ENCODE data around the gene C12orf76. TPM values are rescaled to one million over a fixed set of nuclear protein-coding genes. Genes with fewer than 3 reads are reported as not detected.
A peak's percentile ranks its signal among the peaks of the same experiment; 100 is the strongest.

Gene C12orf76
- total and polyA plus RNA-seq, 2 of the 13 experiments (the other 11 are each of a cell fraction or from before 2014, with no cell fraction given) = 15.8 to 38.4 TPM

DNA sequence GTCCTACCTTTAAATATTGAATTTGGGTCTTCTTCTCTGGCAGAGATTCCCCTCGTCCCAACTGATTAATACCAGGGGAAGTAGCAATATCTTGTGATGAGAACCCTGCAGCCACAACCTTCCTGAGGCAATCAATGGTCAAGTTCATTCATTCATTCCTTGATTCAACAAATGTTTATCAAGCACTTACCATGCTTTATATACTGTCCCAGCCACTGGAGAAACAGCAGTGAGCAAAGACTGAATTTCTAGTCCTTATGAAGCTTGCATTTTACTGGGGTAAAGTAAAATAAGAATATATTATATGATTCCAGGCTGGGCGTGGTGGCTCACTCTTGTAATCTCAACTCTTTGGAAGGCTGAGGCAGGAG lies 51.9 kb downstream of the C12orf76 start (continued):
- TF ChIP-seq ZBTB49 (CRISPR knock-in tag; IDR thresholded peaks at IDR 0.05; ENCODE audit: borderline replicate concordance) = no peak
- no peak for TF ChIP-seq GTF3A (CRISPR knock-in tag; conservative IDR thresholded peaks at IDR 0.05)
- TF ChIP-seq FOXJ3 (CRISPR knock-in tag; IDR thresholded peaks at IDR 0.05; ENCODE audit: borderline replicate concordance) = no peak
- TF ChIP-seq, protein P1, sequence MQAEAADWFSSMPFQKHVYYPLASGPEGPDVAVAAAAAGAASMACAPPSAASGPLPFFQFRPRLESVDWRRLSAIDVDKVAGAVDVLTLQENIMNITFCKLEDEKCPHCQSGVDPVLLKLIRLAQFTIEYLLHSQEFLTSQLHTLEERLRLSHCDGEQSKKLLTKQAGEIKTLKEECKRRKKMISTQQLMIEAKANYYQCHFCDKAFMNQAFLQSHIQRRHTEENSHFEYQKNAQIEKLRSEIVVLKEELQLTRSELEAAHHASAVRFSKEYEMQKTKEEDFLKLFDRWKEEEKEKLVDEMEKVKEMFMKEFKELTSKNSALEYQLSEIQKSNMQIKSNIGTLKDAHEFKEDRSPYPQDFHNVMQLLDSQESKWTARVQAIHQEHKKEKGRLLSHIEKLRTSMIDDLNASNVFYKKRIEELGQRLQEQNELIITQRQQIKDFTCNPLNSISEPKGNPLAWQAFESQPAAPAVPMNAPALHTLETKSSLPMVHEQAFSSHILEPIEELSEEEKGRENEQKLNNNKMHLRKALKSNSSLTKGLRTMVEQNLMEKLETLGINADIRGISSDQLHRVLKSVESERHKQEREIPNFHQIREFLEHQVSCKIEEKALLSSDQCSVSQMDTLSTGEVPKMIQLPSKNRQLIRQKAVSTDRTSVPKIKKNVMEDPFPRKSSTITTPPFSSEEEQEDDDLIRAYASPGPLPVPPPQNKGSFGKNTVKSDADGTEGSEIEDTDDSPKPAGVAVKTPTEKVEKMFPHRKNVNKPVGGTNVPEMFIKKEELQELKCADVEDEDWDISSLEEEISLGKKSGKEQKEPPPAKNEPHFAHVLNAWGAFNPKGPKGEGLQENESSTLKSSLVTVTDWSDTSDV (CRISPR knock-in tag; IDR thresholded peaks at IDR 0.05) = no peak
- no peak for TF ChIP-seq PHF8 (CRISPR knock-in tag; IDR thresholded peaks at IDR 0.05)
- no peak for TF ChIP-seq KDM1A (CRISPR knock-in tag; IDR thresholded peaks at IDR 0.05)
- 0 out of 2 replicates have a peak, but pooled peaks have one; percentile 7 for TF ChIP-seq ZNF343 (CRISPR knock-in tag; IDR thresholded peaks at IDR 0.05)
- TF ChIP-seq ZNF256 (CRISPR knock-in tag; conservative IDR thresholded peaks at IDR 0.05) = no peak
- TF ChIP-seq ZBTB25 (CRISPR knock-in tag; IDR thresholded peaks at IDR 0.05) = no peak
- peak; percentile 81 for TF ChIP-seq EHMT2 (IDR thresholded peaks at IDR 0.05; ENCODE audit: borderline replicate concordance, low read depth, low read length)
- TF ChIP-seq USF2 (IDR thresholded peaks at IDR 0.05; ENCODE audit: low read depth, low read length) = no peak
- peak; percentile 60; the same call in 1 of the 2 replicates for TF ChIP-seq USF2 (CRISPR knock-in tag; IDR thresholded peaks at IDR 0.05; ENCODE audit: borderline replicate concordance)
- no peak for TF ChIP-seq ISL2 (CRISPR knock-in tag; IDR thresholded peaks at IDR 0.05)
- TF ChIP-seq ZC3H13 (CRISPR knock-in tag; IDR thresholded peaks at IDR 0.05) = 0 out of 2 replicates have a peak, but pooled peaks have one; percentile 5
- no peak for TF ChIP-seq CAMTA2 (CRISPR knock-in tag; IDR thresholded peaks at IDR 0.05; ENCODE audit: borderline replicate concordance)
- TF ChIP-seq ZFP82 (CRISPR knock-in tag; IDR thresholded peaks at IDR 0.05; ENCODE audit: borderline replicate concordance) = no peak
- TF ChIP-seq PAX8 (CRISPR knock-in tag; IDR thresholded peaks at IDR 0.05; ENCODE audit: borderline replicate concordance) = 0 out of 2 replicates have a peak, but pooled peaks have one; percentile 7
- peak; percentile 93 for TF ChIP-seq ZNF24 (IDR thresholded peaks at IDR 0.05)
- no peak for TF ChIP-seq ZNF367 (CRISPR knock-in tag; IDR thresholded peaks at IDR 0.05; ENCODE audit: borderline replicate concordance)
- TF ChIP-seq ZNF451 (CRISPR knock-in tag; IDR thresholded peaks at IDR 0.05) = no peak

All from HepG2 (cell line).